T-helper 17 cell (primary cell): ENCODE results near the gene NSG1. TPM values are rescaled to one million over a fixed set of nuclear protein-coding genes. Genes with fewer than 3 reads are reported as not detected.
"Not testable (repeated sequence)": the region's sequence is repeated elsewhere in the genome, so short reads cannot be mapped to it uniquely, and the experiment has no call there.

Experiments
- ATAC-seq: fragments of 150-1000 bp; cut with Tn5 transposase; 2 replicates; pipeline ENCODE4 v1.10.0; 2021; ENCODE audit warnings: mild to moderate bottlenecking, moderate library complexity
- DNase-seq, 3 donors: peaks; one replicate each; pipeline versions ENCODE4 v3.0.0 to v3.0.0-alpha.2; 2020 to 2021
- H3K9me3 ChIP-seq: one replicate; pipeline ENCODE4 v1.7.0; 2013; ENCODE audit warnings: low read length, mild to moderate bottlenecking; ENCODE audit not compliant: control insufficient read depth, poor library complexity, severe bottlenecking
- H3K27ac Mint-ChIP-seq: one replicate; pipeline ENCODE4 v1.8.0; 2022; ENCODE audit warnings: mild to moderate bottlenecking, moderate library complexity, mixed read lengths
- H3K27me3 Mint-ChIP-seq: one replicate; pipeline ENCODE4 v1.8.0; 2022; ENCODE audit warnings: mixed read lengths
- H3K36me3 Mint-ChIP-seq: one replicate; pipeline ENCODE4 v1.8.0; 2022; ENCODE audit warnings: low read depth, mixed read lengths
- H3K4me1 Mint-ChIP-seq: one replicate; pipeline ENCODE4 v1.8.0; 2022; ENCODE audit warnings: mild to moderate bottlenecking, mixed read lengths
- H3K4me3 Mint-ChIP-seq: one replicate; pipeline ENCODE4 v1.8.0; 2022; ENCODE audit warnings: mild to moderate bottlenecking, moderate library complexity, mixed read lengths
- total RNA-seq, 4 donors: library from RNA in 2 of 4; stranded (reverse) in 2 of 4; gene quantifications; one replicate each; pipeline ENCODE4 v1.2.3 and lab custom pipeline; 2022 to 2026

Gene NSG1
- 10 to 100 TPM; 13.1 to 50.9 TPM for total RNA-seq
- 3.5 to 13.8 reads per million in 2 donors for total RNA-seq (lab: John Stamatoyannopoulos, UW)

GRCh38 chr4:4386736-4387392 lies at the start of gene NSG1:
Gene NSG1 (plus strand): TSS chr4:4387102. CDS start chr4:4387630, 528 bp downstream.
- peak within 1 kb of the TSS; percentile 82 for H3K27ac Mint-ChIP-seq
- H3K27me3 Mint-ChIP-seq = peaks cover 8% of the 10 kb centered on the region
- no peaks in the 10 kb centered on the region for H3K9me3 ChIP-seq
- ATAC-seq (peak; percentile 73), DNase-seq (peak; percentile 32 to 44 (median 43))
- H3K4me3 Mint-ChIP-seq = peak within 1 kb of the TSS; percentile 95
- peaks cover 25% of the 10 kb centered on the region for H3K4me1 Mint-ChIP-seq
- H3K36me3 Mint-ChIP-seq = peaks cover under 1% of the 10 kb centered on the region

- no peak overlapping the region for H3K4me3 Mint-ChIP-seq
- no peaks in the 10 kb centered on the region for H3K9me3 ChIP-seq
- no peak for ATAC-seq
- no peak overlapping the region for H3K27ac Mint-ChIP-seq
- DNase-seq = no peak
- H3K4me1 Mint-ChIP-seq = peaks cover 8% of the 10 kb centered on the region
- H3K27me3 Mint-ChIP-seq = no peaks in the 10 kb centered on the region
- no peaks in the 10 kb centered on the region for H3K36me3 Mint-ChIP-seq
Measured at GRCh38 chr4:4338210-4339001, 48.5 kb upstream of the NSG1 start.

- no peaks in the 10 kb centered on the region for H3K36me3 Mint-ChIP-seq
- DNase-seq (no peak), ATAC-seq (no peak)
- no peak overlapping the region for H3K4me3 Mint-ChIP-seq
- no peaks in the 10 kb centered on the region for H3K27me3 Mint-ChIP-seq
- peaks cover 8% of the 10 kb centered on the region for H3K4me1 Mint-ChIP-seq
- no peaks in the 10 kb centered on the region for H3K9me3 ChIP-seq
- H3K27ac Mint-ChIP-seq = no peak overlapping the region
Measured at GRCh38 chr4:4339504-4340085, 47.3 kb upstream of the NSG1 start.

GRCh38 chr4:4341861-4342650 lies 44.8 kb upstream of the NSG1 start:
- DNase-seq = no peak
- no peaks in the 10 kb centered on the region for H3K36me3 Mint-ChIP-seq
- H3K27me3 Mint-ChIP-seq = no peaks in the 10 kb centered on the region
- no peak overlapping the region for H3K27ac Mint-ChIP-seq
- peaks cover 7% of the 10 kb centered on the region for H3K4me1 Mint-ChIP-seq
- no peaks in the 10 kb centered on the region for H3K9me3 ChIP-seq
- ATAC-seq = no peak
- no peak overlapping the region for H3K4me3 Mint-ChIP-seq

- no peaks in the 10 kb centered on the region for H3K27me3 Mint-ChIP-seq
- peaks cover 11% of the 10 kb centered on the region for H3K4me1 Mint-ChIP-seq
- peak overlapping the region; percentile 56 for H3K27ac Mint-ChIP-seq
- DNase-seq (no peak), ATAC-seq (no peak)
- H3K4me3 Mint-ChIP-seq = no peak overlapping the region
- no peaks in the 10 kb centered on the region for H3K36me3 Mint-ChIP-seq
- no peaks in the 10 kb centered on the region for H3K9me3 ChIP-seq
Measured at GRCh38 chr4:4343038-4343437, 43.9 kb upstream of the NSG1 start.

- Mint-ChIP-seq H3K27ac (no peak overlapping the region), H3K36me3 (no peaks in the 10 kb centered on the region), H3K4me3 (no peak overlapping the region), H3K4me1 (peaks cover 15% of the 10 kb centered on the region), H3K27me3 (no peaks in the 10 kb centered on the region)
- DNase-seq (no peak), ATAC-seq (no peak)
- H3K9me3 ChIP-seq = no peaks in the 10 kb centered on the region
Measured at GRCh38 chr4:4344915-4345527, 41.9 kb upstream of the NSG1 start.

GRCh38 chr4:4347585-4347984 lies 39.3 kb upstream of the NSG1 start:
- H3K4me3 Mint-ChIP-seq = no peak overlapping the region
- no peaks in the 10 kb centered on the region for H3K36me3 Mint-ChIP-seq
- peak overlapping the region; percentile 12 for H3K27ac Mint-ChIP-seq
- no peaks in the 10 kb centered on the region for H3K27me3 Mint-ChIP-seq
- ATAC-seq (no peak), DNase-seq (no peak)
- no peaks in the 10 kb centered on the region for H3K9me3 ChIP-seq
- H3K4me1 Mint-ChIP-seq = peaks cover 15% of the 10 kb centered on the region

GRCh38 chr4:4348585-4348984 lies 38.3 kb upstream of the NSG1 start:
- not testable (repeated sequence) for H3K27ac Mint-ChIP-seq, H3K9me3 ChIP-seq, DNase-seq, H3K27me3 Mint-ChIP-seq, H3K36me3 Mint-ChIP-seq, H3K4me3 Mint-ChIP-seq
- peak; percentile 79 for ATAC-seq
- H3K4me1 Mint-ChIP-seq = peaks cover 13% of the 10 kb centered on the region

- H3K4me1 Mint-ChIP-seq = peaks cover 11% of the 10 kb centered on the region
- DNase-seq = no peak
Measured at GRCh38 chr4:4349867-4350266, 37.0 kb upstream of the NSG1 start.

GRCh38 chr4:4350909-4351308 lies 36.0 kb upstream of the NSG1 start:
- DNase-seq (no peak), ATAC-seq (no peak)
- Mint-ChIP-seq H3K4me1 (peaks cover 11% of the 10 kb centered on the region), H3K27ac (no peak overlapping the region), H3K4me3 (no peak overlapping the region), H3K36me3 (no peaks in the 10 kb centered on the region), H3K27me3 (peaks cover 6% of the 10 kb centered on the region)
- no peaks in the 10 kb centered on the region for H3K9me3 ChIP-seq

More at GRCh38 chr4:4349867-4350266, 37.0 kb upstream of the NSG1 start:
- no peak for ATAC-seq
- H3K9me3 ChIP-seq = no peaks in the 10 kb centered on the region
- no peak overlapping the region for H3K27ac Mint-ChIP-seq
- H3K4me3 Mint-ChIP-seq = no peak overlapping the region
- H3K36me3 Mint-ChIP-seq = no peaks in the 10 kb centered on the region
- H3K27me3 Mint-ChIP-seq = no peaks in the 10 kb centered on the region

GRCh38 chr4:4355302-4355701 lies 31.6 kb upstream of the NSG1 start:
- peaks cover 5% of the 10 kb centered on the region for H3K4me1 Mint-ChIP-seq
- H3K4me3 Mint-ChIP-seq = no peak overlapping the region
- H3K27me3 Mint-ChIP-seq = peaks cover 15% of the 10 kb centered on the region
- no peaks in the 10 kb centered on the region for H3K9me3 ChIP-seq
- no peak overlapping the region for H3K27ac Mint-ChIP-seq
- peaks cover 3% of the 10 kb centered on the region for H3K36me3 Mint-ChIP-seq
- DNase-seq = no peak
- no peak for ATAC-seq

GRCh38 chr4:4356106-4357041 lies 30.5 kb upstream of the NSG1 start:
- no peaks in the 10 kb centered on the region for H3K9me3 ChIP-seq
- Mint-ChIP-seq H3K27ac (no peak overlapping the region), H3K27me3 (peaks cover 23% of the 10 kb centered on the region), H3K4me1 (peaks cover 5% of the 10 kb centered on the region), H3K36me3 (peaks cover 3% of the 10 kb centered on the region), H3K4me3 (no peak overlapping the region)
- ATAC-seq (no peak), DNase-seq (no peak)
